GM19467 (cell line): ENCODE results near the gene MDFIC2.

ENCODE experiments used
- ATAC-seq: cut with Tn5 transposase; IDR thresholded peaks from one replicate; pipeline ENCODE4 v1.9.1; 2021; ENCODE audit warnings: mild to moderate bottlenecking, moderate library complexity; ENCODE audit not compliant: unreplicated experiment

MDFIC2 gene

DNA sequence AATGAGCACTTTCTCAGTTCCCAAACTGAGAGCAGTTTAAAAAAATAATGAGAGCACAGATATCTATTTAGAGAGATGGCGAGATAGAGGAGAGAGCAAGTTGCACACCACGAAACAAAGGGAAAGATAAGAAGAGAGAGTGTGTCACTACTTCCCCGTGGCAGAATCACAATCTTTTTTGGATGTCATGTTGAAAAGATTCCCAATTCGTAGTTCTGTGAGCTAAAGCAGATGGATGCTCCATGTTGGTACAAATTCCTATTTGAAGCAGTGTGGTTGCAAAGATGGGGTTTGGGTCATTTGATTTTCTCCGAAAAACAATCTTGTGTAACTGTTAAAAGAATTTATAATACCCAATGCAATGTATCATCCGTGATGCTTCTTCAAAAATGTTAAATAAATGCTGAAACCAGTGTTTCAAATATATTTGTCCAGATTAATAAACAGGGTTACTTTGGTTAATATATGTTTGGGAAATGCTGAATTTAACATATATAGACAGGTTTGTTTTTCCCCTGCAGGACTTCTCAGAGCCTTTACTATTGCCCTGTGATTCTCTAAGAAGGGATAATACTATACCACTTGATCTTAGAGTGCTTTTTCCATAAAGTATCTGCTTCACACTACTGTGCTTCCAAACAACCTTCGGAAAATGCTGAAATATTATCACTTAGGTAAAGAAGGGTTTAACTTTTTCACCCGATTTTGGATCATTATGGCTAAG, 128.5 kb downstream of the MDFIC2 start:
- ATAC-seq = no peak

DNA sequence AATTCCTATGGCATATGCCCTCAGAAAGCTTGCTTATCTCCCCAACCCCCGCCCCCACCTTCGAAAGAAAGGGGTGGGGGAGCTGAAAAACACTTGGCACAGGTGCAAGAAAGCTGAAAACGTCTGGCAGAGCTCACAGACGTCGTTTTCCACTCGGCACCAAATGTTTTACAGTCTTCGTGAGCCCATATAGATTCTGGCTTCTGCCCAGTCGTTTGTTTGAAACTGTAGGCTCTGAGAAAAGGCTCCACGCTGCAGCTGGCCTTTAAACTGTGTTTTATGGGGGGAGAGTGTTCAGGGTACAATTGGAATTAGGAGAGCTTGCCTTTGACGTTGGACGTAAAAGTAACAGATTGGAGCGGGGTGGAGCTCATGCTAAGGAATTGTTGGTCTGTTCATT, 130.3 kb downstream of the MDFIC2 start:
- no peak for ATAC-seq

DNA sequence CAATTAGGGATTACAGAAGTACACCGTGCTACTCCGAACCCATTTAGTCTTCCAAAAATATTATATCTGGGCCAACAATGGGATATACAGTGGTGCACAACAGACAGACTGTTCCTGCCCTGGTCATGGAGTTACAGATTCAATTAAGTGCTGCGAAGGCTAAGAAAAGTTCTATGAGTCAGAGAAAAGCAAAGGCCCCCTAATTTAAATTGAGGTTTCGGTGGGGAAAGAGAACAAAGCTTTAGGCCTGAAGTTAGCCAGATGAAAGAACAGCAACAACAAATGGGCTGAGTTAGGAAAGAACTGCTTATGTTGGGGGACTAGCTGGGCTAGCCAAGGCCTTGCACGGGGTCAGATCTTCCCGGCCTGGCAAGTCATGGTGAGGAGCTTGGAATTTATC, 131.8 kb downstream of the MDFIC2 start:
- no peak for ATAC-seq

DNA sequence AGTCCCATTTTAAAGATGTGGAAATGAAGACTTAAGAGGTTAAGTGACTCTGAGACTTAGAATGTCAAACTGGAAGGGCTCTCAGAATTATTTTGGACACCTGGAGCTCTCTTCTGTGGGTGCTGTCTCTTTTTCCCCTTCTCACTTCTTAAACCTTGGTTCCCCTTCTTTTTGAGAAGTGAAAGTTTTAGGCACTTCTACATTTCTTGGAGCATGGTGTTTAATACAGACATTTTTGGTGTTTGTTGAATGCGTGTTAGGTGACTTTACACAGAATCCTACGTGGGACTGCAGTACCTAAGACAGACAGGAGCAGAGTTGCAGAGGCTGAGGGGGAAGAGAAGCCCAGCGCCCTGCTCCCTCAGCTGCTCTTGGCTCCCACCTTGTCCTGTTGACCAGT, 133.3 kb downstream of the MDFIC2 start:
- ATAC-seq = no peak

DNA sequence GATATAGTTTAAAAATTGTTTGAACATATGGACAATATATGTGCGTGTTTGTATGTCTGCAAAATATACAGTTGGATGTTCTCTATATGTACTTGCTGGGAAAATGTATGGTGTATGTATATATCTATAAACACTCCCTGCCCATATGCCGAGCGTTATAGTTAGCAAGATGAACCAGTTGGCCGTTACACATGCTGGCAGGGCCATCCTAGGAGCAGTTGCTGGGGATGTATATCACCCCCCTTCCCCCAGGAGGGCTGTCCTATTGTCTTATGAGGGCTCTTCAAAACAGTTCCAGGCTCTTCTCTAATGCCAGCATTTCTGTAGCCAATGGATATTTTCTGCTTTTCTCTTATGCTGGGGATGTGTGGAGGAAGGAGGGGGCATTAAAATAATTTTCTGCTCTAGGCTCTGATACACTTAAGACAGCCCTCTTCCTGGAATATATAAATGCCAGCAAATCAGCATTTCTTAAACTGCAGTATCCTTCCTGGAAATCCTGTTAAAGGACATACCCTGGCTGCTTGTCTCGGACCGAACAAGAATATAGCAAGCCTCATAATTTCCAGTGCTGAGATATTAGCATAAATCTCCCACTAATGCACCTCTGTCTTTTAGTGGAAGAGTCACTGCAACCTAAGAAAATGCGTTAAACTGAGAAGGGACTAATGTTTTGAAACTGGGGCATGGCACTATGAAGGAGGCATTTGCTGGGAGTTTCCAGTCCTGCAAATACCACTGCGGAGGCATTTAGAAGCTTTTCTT, 134.4 kb downstream of the MDFIC2 start:
- ATAC-seq = no peak

DNA sequence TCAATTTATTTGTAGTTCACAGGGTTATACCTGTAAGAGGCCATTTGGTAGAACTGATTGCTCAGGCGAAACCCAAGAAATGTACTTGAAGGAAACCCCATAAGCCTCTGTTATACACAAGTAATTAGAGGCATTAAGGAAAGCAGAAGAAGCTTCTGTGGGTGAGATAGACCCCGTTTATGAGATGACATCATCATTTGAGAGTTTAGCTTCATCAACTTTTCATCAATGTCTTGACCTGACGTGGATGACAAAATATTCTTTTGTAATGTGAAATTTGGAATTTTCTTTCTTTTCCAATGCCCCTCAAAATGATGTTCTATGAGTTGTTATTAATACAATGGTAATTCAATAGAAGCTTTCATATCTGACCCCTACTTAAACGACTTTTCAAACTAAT, 136.2 kb downstream of the MDFIC2 start:
- no peak for ATAC-seq

DNA sequence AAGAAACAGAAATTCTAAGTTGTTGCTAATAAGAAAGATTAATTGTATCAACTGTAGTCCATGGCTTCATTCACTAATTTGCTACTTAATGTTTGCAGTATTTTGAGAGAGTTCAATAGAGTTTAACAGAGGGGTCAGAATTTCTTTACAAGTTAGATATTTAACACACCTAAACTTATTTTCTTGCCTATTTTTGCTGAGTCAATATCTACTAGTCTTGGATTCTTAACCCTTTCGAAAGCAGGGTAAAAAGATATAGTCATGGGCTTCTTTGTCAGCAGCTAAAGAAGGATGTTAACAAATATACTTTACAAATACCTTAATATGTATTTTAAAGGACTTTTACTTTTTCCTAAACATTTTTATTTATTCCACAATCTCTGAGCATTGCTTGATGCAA, 155.6 kb downstream of the MDFIC2 start:
- ATAC-seq = no peak

DNA sequence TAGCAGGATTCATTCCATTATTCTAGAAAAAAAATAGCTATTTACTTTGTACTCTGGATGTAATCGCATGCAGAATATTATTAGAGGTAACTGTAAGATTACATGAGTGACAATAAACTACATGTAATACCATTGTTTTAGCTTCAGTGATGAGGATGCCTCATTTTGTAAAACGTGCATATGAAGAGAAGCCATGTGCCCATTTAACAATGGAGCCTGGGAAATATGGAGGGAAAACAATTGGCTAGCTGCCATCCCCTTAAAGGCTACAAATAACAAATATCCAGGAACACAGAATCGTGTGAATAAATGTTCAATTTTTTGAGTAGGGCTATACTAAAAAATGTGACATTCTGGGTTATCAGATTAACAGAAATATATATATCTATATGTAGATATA, 161.8 kb downstream of the MDFIC2 start:
- ATAC-seq = no peak

DNA sequence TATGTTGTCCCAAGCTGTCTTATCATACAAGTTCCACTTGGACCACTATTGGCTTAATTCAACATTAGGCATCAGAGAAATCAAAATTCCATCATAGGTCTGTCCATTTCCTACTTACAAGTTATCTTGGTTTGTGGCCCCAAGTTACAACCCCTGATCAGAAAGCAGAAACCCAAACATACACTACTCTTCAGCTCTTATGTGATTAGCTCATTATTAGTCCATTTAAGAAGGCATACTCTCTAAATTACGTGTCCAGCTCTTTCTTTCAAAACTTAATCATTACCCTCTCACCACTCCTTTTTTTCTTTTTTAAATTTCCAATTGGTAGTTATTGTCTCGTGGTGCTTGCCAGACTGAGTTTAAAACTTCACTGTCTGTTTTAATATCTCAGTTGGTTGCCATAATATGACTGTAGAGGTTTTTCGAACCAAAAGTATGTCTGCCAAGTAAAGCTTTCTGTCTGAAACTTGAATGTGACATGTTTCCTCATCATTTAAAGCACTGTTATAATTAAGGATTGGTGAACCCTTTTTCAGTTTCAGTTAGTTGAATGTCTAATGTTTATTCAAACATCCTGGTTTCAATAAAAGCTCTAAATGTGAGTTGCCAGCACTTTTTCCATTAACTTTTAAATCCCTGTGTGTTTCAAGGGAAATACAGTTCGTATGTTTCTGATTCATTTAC, 162.6 kb downstream of the MDFIC2 start:
- ATAC-seq = no peak
